Endothelial cell of umbilical vein (primary cell): ENCODE measurements around the gene LTK. TPM values are rescaled to one million over a fixed set of nuclear protein-coding genes. Genes with fewer than 3 reads are reported as not detected.

Source experiments
- BruUV-seq: library from RNA; stranded (reverse); fragments of 400-500 nt; replicated peaks from 2 replicates; lab custom pipeline; 2021; lab: Mats Ljungman, UMichigan
- CTCF ChIA-PET: fragments of 300-600, 350-600 bp; sonication (Branson Sonifier 250); formaldehyde crosslinking; loops from one replicate; lab custom pipeline; 2021; ENCODE audit warnings: antibody characterized with exemption, inconsistent platforms; lab: Charles Lee
- POLR2A ChIA-PET: fragments of 300-600, 350-600 bp; sonication (Branson Sonifier 250); formaldehyde crosslinking; loops from one replicate; lab custom pipeline; 2021; ENCODE audit warnings: antibody characterized with exemption, inconsistent platforms; lab: Charles Lee
- DNase-seq: peaks from one replicate; pipeline ENCODE4 v3.0.0-alpha.2; 2011; ENCODE audit warnings: low read depth, low spot score
- FAIRE-seq: peaks from 2 replicates; lab custom pipeline; 2011; peaks lifted over from hg19 to GRCh38; lab: Jason Lieb, UNC
- H2AFZ ChIP-seq: 2 replicates; pipeline ENCODE4 v1.6.0; 2012; ENCODE audit warnings: low read depth, low read length, control low read depth, inconsistent platforms
- H3K27ac ChIP-seq: 2 replicates; pipeline ENCODE4 v1.5.1; 2011; ENCODE audit warnings: low read depth, mild to moderate bottlenecking, control low read depth, low read length, moderate library complexity; ENCODE audit not compliant: insufficient read depth
- H3K27me3 ChIP-seq, 2 experiments: 2 replicates each; pipeline versions ENCODE4 v1.6.0 to v1.6.1; 2011; ENCODE audit warnings: low read length in 2 of 2, mixed read lengths in 1 of 2; ENCODE audit not compliant: control insufficient read depth in 2 of 2, insufficient read depth in 2 of 2
- H3K36me3 ChIP-seq, 2 experiments: 2 replicates in 1 of 2; 3 replicates in 1 of 2; pipeline ENCODE4 v1.5.1; 2011; ENCODE audit warnings: low read length in 2 of 2, mild to moderate bottlenecking in 1 of 2, moderate library complexity in 1 of 2; ENCODE audit not compliant: control insufficient read depth in 2 of 2, insufficient read depth in 2 of 2; ENCODE audit errors: extremely low read depth in 1 of 2
- H3K4me1 ChIP-seq: 3 replicates; pipeline ENCODE4 v1.5.1; 2011; ENCODE audit warnings: mild to moderate bottlenecking, low read length; ENCODE audit not compliant: control insufficient read depth, insufficient read depth; ENCODE audit errors: extremely low read depth
- H3K4me2 ChIP-seq: 2 replicates; pipeline ENCODE4 v1.6.1; 2011; ENCODE audit warnings: low read length, control low read depth, mixed read lengths; ENCODE audit not compliant: insufficient read depth
- H3K4me3 ChIP-seq, 3 experiments: fragments of 200-600 bp in 1 of 3; sonication (generic), shearing (Covaris generic) in 1 of 3; replicated peaks in 1 of 3; 2 replicates each; pipeline ENCODE4 v1.5.1; 2011 to 2016; ENCODE audit warnings: control low read depth in 3 of 3, low read length in 3 of 3, mild to moderate bottlenecking in 2 of 3, inconsistent platforms in 1 of 3, low read depth in 1 of 3, moderate library complexity in 1 of 3; ENCODE audit not compliant: insufficient read depth in 1 of 3
- H3K79me2 ChIP-seq: 2 replicates; pipeline ENCODE4 v1.6.0; 2012; ENCODE audit warnings: low read length, inconsistent platforms; ENCODE audit not compliant: control insufficient read depth, insufficient read depth
- H3K9ac ChIP-seq: replicated peaks from 2 replicates; pipeline ENCODE3; 2011; ENCODE audit warnings: low read length, control low read depth; ENCODE audit not compliant: insufficient read depth; ENCODE audit errors: extremely low read depth
- H3K9me1 ChIP-seq: replicated peaks from 3 replicates; pipeline ENCODE4 v1.6.0; 2011; ENCODE audit warnings: mild to moderate bottlenecking, low read length; ENCODE audit not compliant: control insufficient read depth, insufficient read depth; ENCODE audit errors: extremely low read depth
- H3K9me3 ChIP-seq: replicated peaks from 2 replicates; pipeline ENCODE4 v1.5.1; 2012; ENCODE audit warnings: low read length, inconsistent platforms; ENCODE audit not compliant: control insufficient read depth, insufficient read depth
- H4K20me1 ChIP-seq: replicated peaks from 2 replicates; pipeline ENCODE3; 2011; ENCODE audit warnings: mild to moderate bottlenecking, low read length; ENCODE audit not compliant: control insufficient read depth, insufficient read depth; ENCODE audit errors: extremely low read depth
- CTCF ChIP-seq, 2 donors: IDR thresholded peaks; 1 replicate in 1 of 2; 2 replicates in 1 of 2; pipeline ENCODE4 v1.5.1; 2011; ENCODE audit warnings: low read length in 2 of 2, mild to moderate bottlenecking in 2 of 2, moderate library complexity in 2 of 2, control low read depth in 1 of 2, inconsistent platforms in 1 of 2, low read depth in 1 of 2; ENCODE audit not compliant: insufficient read depth in 1 of 2; ENCODE audit errors: extremely low read depth in 1 of 2
- EZH2 ChIP-seq: IDR thresholded peaks from 2 replicates; pipeline ENCODE4 v1.6.1; 2012; ENCODE audit warnings: borderline replicate concordance, low read depth, mild to moderate bottlenecking, moderate library complexity, low read length, inconsistent platforms; ENCODE audit not compliant: severe bottlenecking
- MYC ChIP-seq: IDR thresholded peaks from one replicate; pipeline ENCODE4 v1.6.1; 2011; ENCODE audit warnings: mild to moderate bottlenecking, low read depth, low read length
- POLR2AphosphoS5 ChIP-seq: IDR thresholded peaks from 2 replicates; pipeline ENCODE4 v1.6.1; 2012; ENCODE audit warnings: low read depth, mild to moderate bottlenecking, control low read depth, low read length, moderate library complexity; ENCODE audit not compliant: insufficient read depth
- dilution Hi-C: fragments of 300-500 bp; cut with MboI; formaldehyde crosslinking; loops from one replicate; pipeline ENCODE4 v1.15.0; 2019; ENCODE audit warnings: low sequenced_read_pairs; ENCODE audit not compliant: extremely low pct_ligation_motif_present
- intact Hi-C: fragments of 100-400 bp; cut with micrococcal nuclease; formaldehyde crosslinking; loops from one replicate; pipeline ENCODE4 v1.10.0; 2022
- polyA plus RNA-seq, 4 experiments: library from polyadenylated mRNA; depleted of rRNA in 3 of 4; stranded (reverse) in 3 of 4; unstranded in 1 of 4; fragments of >200 nt; gene quantifications; 2 replicates each; pipeline versions ENCODE4 v1.2.1 to v1.2.3, GENCODE V29; 2011 to 2012; ENCODE audit warnings: missing spikeins in 1 of 4
- total RNA-seq: library from RNA; stranded (reverse); gene quantifications from 2 replicates; pipeline ENCODE4 v1.2.3, GENCODE V29; 2021

LTK gene
- total and polyA plus RNA-seq, 2 donors (not counting 3 experiments of a cell fraction or from before 2014, with no cell fraction given): 0.15 to 0.17 TPM

- no peak overlapping the region for H3K9ac ChIP-seq
- peak; percentile 6 for DNase-seq
- ChIA-PET CTCF (interaction anchor here (1.2 kb wide), 1 partner anchor 47 kb away, joined by 3 read pairs; no protein-coding TSS in a partner anchor), POLR2A (no interaction called here)
- intact Hi-C loops (loop anchor here (10.0 kb wide), 1 partner anchor 253 kb away; no protein-coding TSS in a partner anchor), dilution Hi-C loops (no loop called here)
- no peak for FAIRE-seq
- no peaks in the 10 kb centered on the region for H3K9me1 ChIP-seq
- H3K4me3 ChIP-seq: no peak overlapping the region
- no peaks in the 10 kb centered on the region for H3K79me2 ChIP-seq
- no peak overlapping the region for H3K27ac ChIP-seq
- BruUV-seq: no TSS peak
- H3K4me2 ChIP-seq: no peak overlapping the region
- peaks cover 13 to 15% of the 10 kb centered on the region in 2 experiments for H3K36me3 ChIP-seq
- H4K20me1 ChIP-seq: no peaks in the 10 kb centered on the region
- H3K27me3 ChIP-seq: no peaks in the 10 kb centered on the region
- H3K9me3 ChIP-seq: no peaks in the 10 kb centered on the region
- H2AFZ ChIP-seq: no peak overlapping the region
- TF ChIP-seq POLR2AphosphoS5 (no peak), CTCF (IDR thresholded peaks at IDR 0.05; ENCODE audit: extremely low read depth in 1 of 2, insufficient read depth in 1 of 2, low read depth in 1 of 2, low read length in 2 of 2) (no peak), EZH2 (no peak), MYC (no peak)
- H3K4me1 ChIP-seq: peaks cover 5% of the 10 kb centered on the region
Measured at GRCh38 chr15:41462084-41462795, 51.4 kb downstream of the LTK start.

Other genes with a start within 250 kb of the LTK start
- 9.2 and 11.4 TPM in 2 replicates for gene OIP5, start 181.2 kb downstream of the LTK start, total RNA-seq
- 11.8 and 11.9 TPM in 2 replicates for gene OIP5, start 181.2 kb downstream of the LTK start, polyA plus RNA-seq
- 101 and 109 TPM in 2 replicates for gene NUSAP1, start 180.9 kb downstream of the LTK start, total RNA-seq
- gene NUSAP1, start 180.9 kb downstream of the LTK start, polyA plus RNA-seq: 42.5 and 43.0 TPM in 2 replicates
- gene NDUFAF1, start 111.3 kb downstream of the LTK start, total RNA-seq: 18.0 and 19.1 TPM in 2 replicates
- gene NDUFAF1, start 111.3 kb downstream of the LTK start, polyA plus RNA-seq: 8.8 and 12.6 TPM in 2 replicates
- gene RTF1, start 96.7 kb downstream of the LTK start, total RNA-seq: 36.8 and 40.6 TPM in 2 replicates
- gene RTF1, start 96.7 kb downstream of the LTK start, polyA plus RNA-seq: 15.8 and 19.2 TPM in 2 replicates
- 0.18 and 0.66 TPM in 2 replicates for gene ITPKA, start 20.0 kb downstream of the LTK start, total RNA-seq
- 0.14 and 0.25 TPM in 2 replicates for gene ITPKA, start 20.0 kb downstream of the LTK start, polyA plus RNA-seq
- 40.0 and 41.3 TPM in 2 replicates for gene RPAP1, start 30.4 kb upstream of the LTK start, total RNA-seq
- 18.5 and 18.7 TPM in 2 replicates for gene RPAP1, start 30.4 kb upstream of the LTK start, polyA plus RNA-seq
- 14.5 and 18.8 TPM in 2 replicates for gene TYRO3, start 45.4 kb upstream of the LTK start, total RNA-seq
- gene TYRO3, start 45.4 kb upstream of the LTK start, polyA plus RNA-seq: 13.3 and 14.1 TPM in 2 replicates
- gene MGA, start 146.6 kb upstream of the LTK start, total RNA-seq: 34.0 and 36.5 TPM in 2 replicates
- 3.6 and 4.1 TPM in 2 replicates for gene MGA, start 146.6 kb upstream of the LTK start, polyA plus RNA-seq